ENCODE data around the gene HASPIN.
A peak's percentile ranks its signal among the peaks of the same experiment; 100 is the strongest.
"Not testable (repeated sequence)": the region's sequence is repeated elsewhere in the genome, so short reads cannot be mapped to it uniquely, and the experiment has no call there.

Gene HASPIN

DNA sequence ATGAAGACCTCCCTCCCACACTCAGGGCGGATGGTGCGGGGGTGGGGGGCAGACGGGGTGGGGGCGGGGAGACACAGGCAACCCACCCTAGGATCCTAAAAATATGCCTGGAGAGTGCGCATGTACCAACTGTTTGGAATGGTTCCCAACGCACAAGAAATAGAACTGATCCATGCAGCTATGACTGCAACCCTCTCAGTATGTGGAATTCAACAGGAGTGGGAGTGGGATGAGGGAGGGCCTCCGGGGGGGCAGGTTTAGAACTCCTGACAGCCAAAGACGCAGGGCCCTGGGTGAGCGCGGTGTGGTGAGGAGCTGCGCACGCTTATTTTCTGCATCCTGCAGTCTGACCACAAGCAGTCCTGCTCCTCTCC, 26.6 kb upstream of the HASPIN start:
- TF ChIP-seq CTCF (IDR thresholded peaks at IDR 0.05; ENCODE audit: borderline replicate concordance, extremely low read depth, low read length, poor library complexity, severe bottlenecking) (no peak), EZH2 (IDR thresholded peaks at IDR 0.05; ENCODE audit: borderline replicate concordance, low read depth, low read length, severe bottlenecking) (no peak)
- no peak for ATAC-seq (ENCODE audit: insufficient read depth, low read depth)
- Histone ChIP-seq H3K9ac (ENCODE audit: low read depth, low read length) (no peak overlapping the region), H3K4me2 (ENCODE audit: insufficient read depth, low read length) (peak overlapping the region; percentile 96; the same call in 1 of the 2 replicates), H3K4me3 (ENCODE audit: low read depth in 1 of 2, low read length in 2 of 2) (peak overlapping the region in 1 of 2 experiments; percentile 63; a peak in 1 of 4 replicates), H3K9me3 (ENCODE audit: insufficient read depth, low read length, severe bottlenecking) (peaks cover 3% of the 10 kb centered on the region), H3K36me3 (ENCODE audit: insufficient read depth, low read length) (no peaks in the 10 kb centered on the region), H3K4me1 (ENCODE audit: insufficient read depth, low read length) (peaks cover 23% of the 10 kb centered on the region), H3K27ac (ENCODE audit: low read length) (no peak overlapping the region), H4K20me1 (ENCODE audit: insufficient read depth, low read length) (no peaks in the 10 kb centered on the region), H3K27me3 (ENCODE audit: insufficient read depth, low read length, poor library complexity) (peaks cover 8% of the 10 kb centered on the region), H3K79me2 (ENCODE audit: insufficient read depth, low read length) (no peaks in the 10 kb centered on the region), H2AFZ (ENCODE audit: low read depth, low read length) (no peak overlapping the region)
- no peak for DNase-seq

- H3K4me3 ChIP-seq (ENCODE audit: low read depth in 1 of 2, low read length in 2 of 2): no peak overlapping the region
- peaks cover 23% of the 10 kb centered on the region for H3K4me1 ChIP-seq (ENCODE audit: insufficient read depth, low read length)
- H3K79me2 ChIP-seq (ENCODE audit: insufficient read depth, low read length): no peaks in the 10 kb centered on the region
- H2AFZ ChIP-seq (ENCODE audit: low read depth, low read length): no peak overlapping the region
- no peak for DNase-seq
- no peak overlapping the region for H3K27ac ChIP-seq (ENCODE audit: low read length)
- peaks cover 8% of the 10 kb centered on the region for H3K27me3 ChIP-seq (ENCODE audit: insufficient read depth, low read length, poor library complexity)
- no peak overlapping the region for H3K4me2 ChIP-seq (ENCODE audit: insufficient read depth, low read length)
- H3K9me3 ChIP-seq (ENCODE audit: insufficient read depth, low read length, severe bottlenecking): peaks cover 3% of the 10 kb centered on the region
- no peaks in the 10 kb centered on the region for H4K20me1 ChIP-seq (ENCODE audit: insufficient read depth, low read length)
- TF ChIP-seq CTCF (IDR thresholded peaks at IDR 0.05; ENCODE audit: borderline replicate concordance, extremely low read depth, low read length, poor library complexity, severe bottlenecking): no peak
- TF ChIP-seq EZH2 (IDR thresholded peaks at IDR 0.05; ENCODE audit: borderline replicate concordance, low read depth, low read length, severe bottlenecking): no peak
- no peak overlapping the region for H3K9ac ChIP-seq (ENCODE audit: low read depth, low read length)
- no peaks in the 10 kb centered on the region for H3K36me3 ChIP-seq (ENCODE audit: insufficient read depth, low read length)
- no peak for ATAC-seq (ENCODE audit: insufficient read depth, low read depth)
Measured at GRCh38 chr17:3698139-3698538, 25.6 kb upstream of the HASPIN start.

GRCh38 chr17:3699951-3700350, 23.8 kb upstream of the HASPIN start:
- ATAC-seq (ENCODE audit: insufficient read depth, low read depth): no peak
- peaks cover 8% of the 10 kb centered on the region for H3K27me3 ChIP-seq (ENCODE audit: insufficient read depth, low read length, poor library complexity)
- no peak overlapping the region for H3K9ac ChIP-seq (ENCODE audit: low read depth, low read length)
- peaks cover 19% of the 10 kb centered on the region for H3K4me1 ChIP-seq (ENCODE audit: insufficient read depth, low read length)
- H3K36me3 ChIP-seq (ENCODE audit: insufficient read depth, low read length): no peaks in the 10 kb centered on the region
- H4K20me1 ChIP-seq (ENCODE audit: insufficient read depth, low read length): no peaks in the 10 kb centered on the region
- no peak for TF ChIP-seq EZH2 (IDR thresholded peaks at IDR 0.05; ENCODE audit: borderline replicate concordance, low read depth, low read length, severe bottlenecking)
- TF ChIP-seq CTCF (IDR thresholded peaks at IDR 0.05; ENCODE audit: borderline replicate concordance, extremely low read depth, low read length, poor library complexity, severe bottlenecking): no peak
- H3K79me2 ChIP-seq (ENCODE audit: insufficient read depth, low read length): no peaks in the 10 kb centered on the region
- no peak for DNase-seq
- no peak overlapping the region for H2AFZ ChIP-seq (ENCODE audit: low read depth, low read length)
- no peak overlapping the region for H3K4me3 ChIP-seq (ENCODE audit: low read depth in 1 of 2, low read length in 2 of 2)
- H3K9me3 ChIP-seq (ENCODE audit: insufficient read depth, low read length, severe bottlenecking): peaks cover 3% of the 10 kb centered on the region
- H3K4me2 ChIP-seq (ENCODE audit: insufficient read depth, low read length): no peak overlapping the region
- H3K27ac ChIP-seq (ENCODE audit: low read length): no peak overlapping the region

DNA sequence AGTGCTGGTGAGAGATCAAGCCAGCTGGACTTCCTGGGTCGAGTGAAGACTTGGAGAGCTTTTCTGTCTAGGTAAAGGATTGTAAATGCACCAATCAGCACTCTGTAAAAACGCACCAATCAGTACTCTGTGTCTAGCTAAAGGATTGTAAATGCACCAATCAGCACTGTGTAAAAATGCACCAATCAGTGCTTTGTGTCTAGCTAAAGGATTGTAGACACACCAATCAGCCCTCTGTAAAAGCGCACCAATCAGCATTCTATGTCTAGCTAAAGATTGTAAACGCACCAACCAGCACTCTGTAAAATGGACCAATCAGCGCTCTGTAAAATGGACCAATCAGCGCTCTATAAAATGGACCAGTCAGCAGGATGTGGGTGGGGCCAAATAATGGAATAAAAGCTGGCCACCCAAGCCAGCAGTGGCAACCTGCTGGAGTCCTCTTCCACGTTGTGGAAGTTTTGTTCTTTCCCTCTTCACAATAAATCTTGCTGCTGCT, 21.6 kb upstream of the HASPIN start:
- not testable (repeated sequence) for H2AFZ ChIP-seq (ENCODE audit: low read depth, low read length); H3K27ac ChIP-seq (ENCODE audit: low read length); H3K4me3 ChIP-seq (ENCODE audit: low read depth in 1 of 2, low read length in 2 of 2); H3K27me3 ChIP-seq (ENCODE audit: insufficient read depth, low read length, poor library complexity); H3K4me1 ChIP-seq (ENCODE audit: insufficient read depth, low read length); DNase-seq; H3K36me3 ChIP-seq (ENCODE audit: insufficient read depth, low read length); H4K20me1 ChIP-seq (ENCODE audit: insufficient read depth, low read length); H3K9me3 ChIP-seq (ENCODE audit: insufficient read depth, low read length, severe bottlenecking); H3K79me2 ChIP-seq (ENCODE audit: insufficient read depth, low read length); H3K4me2 ChIP-seq (ENCODE audit: insufficient read depth, low read length); ATAC-seq (ENCODE audit: insufficient read depth, low read depth); H3K9ac ChIP-seq (ENCODE audit: low read depth, low read length)
